Measurements from ENCODE around the gene HELB. TPM values are rescaled to one million over a fixed set of nuclear protein-coding genes. Genes with fewer than 3 reads are reported as not detected.

HELB gene
- total RNA-seq = 2.2 and 2.6 TPM in 2 replicates

GRCh38 chr12:66301944-66302826 lies at the start of gene HELB:
TSS of gene HELB (plus strand) at chr12:66302493. CDS start at chr12:66302604, 111 bp downstream.
- FAIRE-seq (no peak), DNase-seq (ENCODE audit: low read depth) (peak; percentile 96)
- peak within 1 kb of the TSS; percentile 98 for H3K4me3 ChIP-seq (ENCODE audit: low read depth, low read length)
- H3K27me3 ChIP-seq (ENCODE audit: control insufficient read depth, insufficient read depth, low read length) = no peaks in the 10 kb centered on the region
- no peaks in the 10 kb centered on the region for H3K36me3 ChIP-seq (ENCODE audit: control insufficient read depth, insufficient read depth, low read length)
- TF ChIP-seq CTCF (IDR thresholded peaks at IDR 0.05; ENCODE audit: insufficient read depth, low read length, severe bottlenecking) = no peak

GRCh38 chr12:66252771-66253170 lies 49.5 kb upstream of the HELB start:
- TF ChIP-seq CTCF (IDR thresholded peaks at IDR 0.05; ENCODE audit: insufficient read depth, low read length, severe bottlenecking) = no peak
- H3K4me3 ChIP-seq (ENCODE audit: low read depth, low read length) = no peak overlapping the region
- DNase-seq (ENCODE audit: low read depth) = no peak
- FAIRE-seq = no peak
- no peaks in the 10 kb centered on the region for H3K27me3 ChIP-seq (ENCODE audit: control insufficient read depth, insufficient read depth, low read length)
- H3K36me3 ChIP-seq (ENCODE audit: control insufficient read depth, insufficient read depth, low read length) = no peaks in the 10 kb centered on the region

- no peaks in the 10 kb centered on the region for H3K27me3 ChIP-seq (ENCODE audit: control insufficient read depth, insufficient read depth, low read length)
- DNase-seq (ENCODE audit: low read depth) (no peak), FAIRE-seq (no peak)
- no peak overlapping the region for H3K4me3 ChIP-seq (ENCODE audit: low read depth, low read length)
- H3K36me3 ChIP-seq (ENCODE audit: control insufficient read depth, insufficient read depth, low read length) = no peaks in the 10 kb centered on the region
- TF ChIP-seq CTCF (IDR thresholded peaks at IDR 0.05; ENCODE audit: insufficient read depth, low read length, severe bottlenecking) = no peak
Measured at GRCh38 chr12:66255737-66256136, 46.6 kb upstream of the HELB start.

- Histone ChIP-seq H3K27me3 (ENCODE audit: control insufficient read depth, insufficient read depth, low read length) (no peaks in the 10 kb centered on the region), H3K4me3 (ENCODE audit: low read depth, low read length) (no peak overlapping the region), H3K36me3 (ENCODE audit: control insufficient read depth, insufficient read depth, low read length) (no peaks in the 10 kb centered on the region)
- DNase-seq (ENCODE audit: low read depth) = no peak
- peak; percentile 7 for FAIRE-seq
- TF ChIP-seq CTCF (IDR thresholded peaks at IDR 0.05; ENCODE audit: insufficient read depth, low read length, severe bottlenecking) = no peak
Measured at GRCh38 chr12:66258011-66258410, 44.3 kb upstream of the HELB start.

- H3K4me3 ChIP-seq (ENCODE audit: low read depth, low read length) = no peak overlapping the region
- H3K27me3 ChIP-seq (ENCODE audit: control insufficient read depth, insufficient read depth, low read length) = no peaks in the 10 kb centered on the region
- DNase-seq (ENCODE audit: low read depth) = no peak
- no peak for FAIRE-seq
- H3K36me3 ChIP-seq (ENCODE audit: control insufficient read depth, insufficient read depth, low read length) = no peaks in the 10 kb centered on the region
- no peak for TF ChIP-seq CTCF (IDR thresholded peaks at IDR 0.05; ENCODE audit: insufficient read depth, low read length, severe bottlenecking)
Measured at GRCh38 chr12:66262737-66263136, 39.6 kb upstream of the HELB start.
